ENCODE measurements around the gene SPC25. TPM values are rescaled to one million over a fixed set of nuclear protein-coding genes. Genes with fewer than 3 reads are reported as not detected.
"Not testable (repeated sequence)": the region's sequence is repeated elsewhere in the genome, so short reads cannot be mapped to it uniquely, and the experiment has no call there.

Gene SPC25, protein sequence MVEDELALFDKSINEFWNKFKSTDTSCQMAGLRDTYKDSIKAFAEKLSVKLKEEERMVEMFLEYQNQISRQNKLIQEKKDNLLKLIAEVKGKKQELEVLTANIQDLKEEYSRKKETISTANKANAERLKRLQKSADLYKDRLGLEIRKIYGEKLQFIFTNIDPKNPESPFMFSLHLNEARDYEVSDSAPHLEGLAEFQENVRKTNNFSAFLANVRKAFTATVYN
- 0.60 TPM for total RNA-seq
- long read RNA-seq: 0 reads

DNA sequence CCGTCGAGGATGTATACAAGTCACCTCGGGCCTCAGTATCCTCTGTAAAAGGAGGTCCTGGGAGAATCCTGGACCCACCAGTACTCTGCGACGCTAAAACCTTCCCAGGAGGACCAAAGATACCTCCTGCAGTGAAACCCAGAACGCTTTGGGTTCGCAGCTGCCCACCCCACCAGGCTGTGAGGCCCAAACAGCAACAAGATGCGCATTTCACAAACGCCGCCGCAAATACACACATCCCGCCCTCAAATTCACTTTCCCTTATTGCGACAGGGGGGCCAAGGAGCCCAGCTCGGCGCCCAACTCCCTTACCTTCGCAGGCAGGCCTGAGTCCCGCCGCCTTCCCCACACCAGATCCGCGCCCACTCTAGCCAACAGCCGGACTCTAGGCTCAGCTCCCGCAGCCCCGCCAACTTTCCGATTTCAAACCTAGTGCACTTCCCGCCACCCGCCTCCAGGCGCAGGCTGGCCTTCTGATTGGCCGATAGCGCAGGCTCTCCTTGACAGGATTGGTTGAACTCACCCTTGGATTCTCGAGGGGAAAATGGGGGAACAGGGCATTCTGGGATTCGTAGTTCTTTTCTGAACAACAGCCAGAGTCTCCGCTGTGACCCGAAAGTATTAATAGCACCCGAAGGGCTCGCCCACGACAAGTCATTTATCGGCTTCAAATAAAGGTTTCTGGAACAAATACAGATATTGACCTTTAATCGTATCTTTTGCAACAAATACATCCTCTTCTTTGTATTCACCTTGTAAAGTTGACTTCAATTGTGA, at the start of gene SPC25:
Gene SPC25 (minus strand): TSS at position 425 of the 777 bp plus-strand sequence. CDS start 911 bp downstream, outside the sequence.
- no peaks in the 10 kb centered on the region for H3K9me3 ChIP-seq (replicated peaks)
- intact Hi-C loops (cut with micrococcal nuclease): no loop called here

DNA sequence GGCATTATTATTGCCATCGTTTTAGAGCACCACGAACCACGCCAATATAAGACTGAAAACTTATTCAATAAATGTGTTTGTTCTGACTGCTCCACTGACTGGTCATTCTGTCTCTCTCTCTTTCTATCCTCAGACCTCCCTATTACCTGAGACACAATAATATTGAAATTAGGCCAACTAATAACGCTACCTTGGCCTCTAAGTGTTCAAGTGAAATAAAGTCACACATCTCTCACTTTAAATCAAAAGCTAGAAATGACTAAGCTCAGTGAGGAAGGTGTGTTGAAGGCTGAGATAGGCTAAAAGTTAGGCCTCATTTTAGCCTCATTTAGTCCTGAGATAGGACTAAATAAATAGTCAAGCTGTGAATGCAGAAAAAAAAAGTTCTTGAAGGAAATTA, 49.7 kb upstream of the SPC25 start:
- H3K27me3 ChIP-seq (ENCODE audit: low read depth): peaks cover 7% of the 10 kb centered on the region
- intact Hi-C loops (cut with micrococcal nuclease): no loop called here
- TF ChIP-seq CTCF (IDR thresholded peaks at IDR 0.05; ENCODE audit: borderline replicate concordance): no peak
- no peak overlapping the region for H3K27ac ChIP-seq (replicated peaks)
- H3K4me1 ChIP-seq: no peaks in the 10 kb centered on the region
- no peaks in the 10 kb centered on the region for H3K9me3 ChIP-seq (replicated peaks)
- DNase-seq: no peak
- no peak overlapping the region for H3K4me3 ChIP-seq
- H3K36me3 ChIP-seq: no peaks in the 10 kb centered on the region

More for the DNA sequence above, at the start of gene SPC25:
- H3K27me3 ChIP-seq (ENCODE audit: low read depth): no peaks in the 10 kb centered on the region
- H3K36me3 ChIP-seq: no peaks in the 10 kb centered on the region
- TF ChIP-seq CTCF (IDR thresholded peaks at IDR 0.05; ENCODE audit: borderline replicate concordance): peak; percentile 27
- H3K4me1 ChIP-seq: peaks cover 13% of the 10 kb centered on the region
- peak; percentile 85 for DNase-seq
- peak within 1 kb of the TSS; percentile 68 for H3K4me3 ChIP-seq
- no peak within 1 kb of the TSS for H3K27ac ChIP-seq (replicated peaks)

DNA sequence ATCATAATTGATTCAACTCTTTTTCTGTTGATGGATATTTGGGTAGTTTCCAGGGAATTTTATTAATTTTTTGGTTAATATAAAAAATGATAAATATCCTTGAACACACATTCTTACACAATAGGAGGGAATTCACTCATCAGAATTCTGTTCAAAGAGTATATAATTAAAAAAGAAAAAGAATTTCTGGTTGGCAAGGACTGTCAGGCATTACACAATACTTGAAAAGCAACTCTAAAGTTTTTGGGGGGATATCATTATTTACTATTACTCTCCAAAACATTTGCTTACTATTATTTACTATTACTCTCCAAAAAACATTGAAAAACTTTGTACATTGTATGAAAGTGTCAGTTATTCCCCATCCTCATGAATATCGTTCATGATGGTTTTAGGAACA, 48.8 kb upstream of the SPC25 start:
- Histone ChIP-seq H3K9me3 (replicated peaks) (no peaks in the 10 kb centered on the region), H3K4me1 (no peaks in the 10 kb centered on the region), H3K4me3 (no peak overlapping the region), H3K27me3 (ENCODE audit: low read depth) (peaks cover 1% of the 10 kb centered on the region), H3K27ac (replicated peaks) (no peak overlapping the region), H3K36me3 (no peaks in the 10 kb centered on the region)
- intact Hi-C loops (cut with micrococcal nuclease): no loop called here
- no peak for DNase-seq
- TF ChIP-seq CTCF (IDR thresholded peaks at IDR 0.05; ENCODE audit: borderline replicate concordance): no peak

- no peak overlapping the region for H3K27ac ChIP-seq (replicated peaks)
- intact Hi-C loops (cut with micrococcal nuclease): no loop called here
- no peak for TF ChIP-seq CTCF (IDR thresholded peaks at IDR 0.05; ENCODE audit: borderline replicate concordance)
- no peaks in the 10 kb centered on the region for H3K36me3 ChIP-seq
- no peak overlapping the region for H3K4me3 ChIP-seq
- H3K4me1 ChIP-seq: no peaks in the 10 kb centered on the region
- H3K9me3 ChIP-seq (replicated peaks): no peaks in the 10 kb centered on the region
- DNase-seq: no peak
- H3K27me3 ChIP-seq (ENCODE audit: low read depth): peaks cover 5% of the 10 kb centered on the region
These were observed 45.8 kb upstream of the SPC25 start for GRCh38 chr2:168935810-168936581.

- Histone ChIP-seq H3K4me1 (no peaks in the 10 kb centered on the region), H3K27me3 (ENCODE audit: low read depth) (peaks cover 13% of the 10 kb centered on the region), H3K4me3 (no peak overlapping the region), H3K27ac (replicated peaks) (no peak overlapping the region), H3K36me3 (no peaks in the 10 kb centered on the region), H3K9me3 (replicated peaks) (no peaks in the 10 kb centered on the region)
- DNase-seq: no peak
- intact Hi-C loops (cut with micrococcal nuclease): no loop called here
- no peak for TF ChIP-seq CTCF (IDR thresholded peaks at IDR 0.05; ENCODE audit: borderline replicate concordance)
These were observed 44.6 kb upstream of the SPC25 start for GRCh38 chr2:168934826-168935225.

GRCh38 chr2:168932174-168932573, 41.9 kb upstream of the SPC25 start:
- intact Hi-C loops (cut with micrococcal nuclease); DNase-seq; H3K4me3 ChIP-seq; H3K36me3 ChIP-seq; H3K4me1 ChIP-seq; H3K9me3 ChIP-seq (replicated peaks); H3K27ac ChIP-seq (replicated peaks): not testable (repeated sequence)
- peaks cover 33% of the 10 kb centered on the region for H3K27me3 ChIP-seq (ENCODE audit: low read depth)

Measured in left ventricle myocardium inferior (tissue), 1 donor.